ENCODE results near the gene PRDM16. TPM values are rescaled to one million over a fixed set of nuclear protein-coding genes. Genes with fewer than 3 reads are reported as not detected.

Gene PRDM16
- total RNA-seq, 1 experiment from 2014 or later: 1.6 TPM

GRCh38 chr1:3420218-3420951 is 351.4 kb downstream of the PRDM16 start:
- peaks cover 5% of the 10 kb centered on the region for H3K36me3 Mint-ChIP-seq
- peaks cover 10% of the 10 kb centered on the region for H3K9me3 Mint-ChIP-seq
- DNase-seq (ENCODE audit: low spot score) (no peak), ATAC-seq (no peak)
- CTCF ChIA-PET: interaction anchor here (0.6 to 1.1 kb wide), 2 partner anchors 32 to 276 kb away, joined by 3 to 4 read pairs; no protein-coding TSS in a partner anchor
- no peak overlapping the region for H3K4me3 Mint-ChIP-seq
- POLR2A ChIA-PET: interaction anchor here (0.7 kb wide), 1 partner anchor 282 kb away, joined by 12 read pairs; no protein-coding TSS in a partner anchor
- TF ChIP-seq KAT7 (CRISPR knock-in tag; IDR thresholded peaks at IDR 0.05; ENCODE audit: borderline replicate concordance) (no peak), CDX4 (CRISPR knock-in tag; IDR thresholded peaks at IDR 0.05; ENCODE audit: borderline replicate concordance) (no peak), ZNF317 (CRISPR knock-in tag; IDR thresholded peaks at IDR 0.05; ENCODE audit: borderline replicate concordance, low read depth) (no peak), GABPB1 (CRISPR knock-in tag; IDR thresholded peaks at IDR 0.05) (no peak), SOX15 (CRISPR knock-in tag; IDR thresholded peaks at IDR 0.05) (no peak), ZNF396 (CRISPR knock-in tag; IDR thresholded peaks at IDR 0.05; ENCODE audit: borderline replicate concordance) (no peak), SMAD4 (CRISPR knock-in tag; IDR thresholded peaks at IDR 0.05) (no peak), PRDM15 (CRISPR knock-in tag; IDR thresholded peaks at IDR 0.05) (no peak), JAZF1 (CRISPR knock-in tag; IDR thresholded peaks at IDR 0.05) (no peak), ZNF138 (CRISPR knock-in tag; conservative IDR thresholded peaks at IDR 0.05) (no peak), STAT6 (CRISPR knock-in tag; conservative IDR thresholded peaks at IDR 0.05; ENCODE audit: low read depth) (no peak), CTCF (IDR thresholded peaks at IDR 0.05) (no peak), RORB (CRISPR knock-in tag; IDR thresholded peaks at IDR 0.05) (no peak), USF2 (CRISPR knock-in tag; IDR thresholded peaks at IDR 0.05) (no peak), ATF6 (CRISPR knock-in tag; IDR thresholded peaks at IDR 0.05) (no peak), EMX1 (CRISPR knock-in tag; IDR thresholded peaks at IDR 0.05) (no peak), ZBTB21 (CRISPR knock-in tag; IDR thresholded peaks at IDR 0.05; ENCODE audit: borderline replicate concordance) (no peak), IRF1 (CRISPR knock-in tag; IDR thresholded peaks at IDR 0.05) (no peak)
- peaks cover 7% of the 10 kb centered on the region; the same call in 1 of the 2 replicates for H3K27me3 Mint-ChIP-seq (ENCODE audit: low read depth)
- H3K27ac Mint-ChIP-seq: no peak overlapping the region; the same call in 1 of the 2 replicates
- H3K4me1 Mint-ChIP-seq: no peaks in the 10 kb centered on the region
